K562 (cell line): Measurements from ENCODE around the gene TUBB4B. TPM values are rescaled to one million over a fixed set of nuclear protein-coding genes. Genes with fewer than 3 reads are reported as not detected.

ENCODE experiments used
- BACH1 ChIP-seq: fragments of 200-800 bp; sonication (Bioruptor generic); IDR thresholded peaks from 2 replicates; pipeline ENCODE4 v1.6.1; 2016; ENCODE audit warnings: missing genetic modification characterization, missing compliant biosample characterization
- BHLHE40 ChIP-seq: IDR thresholded peaks from 2 replicates; pipeline ENCODE4 v1.6.1; 2011; ENCODE audit warnings: low read length, improper control_type of control experiment
- BRF1 ChIP-seq: IDR thresholded peaks from 3 replicates; pipeline ENCODE4 v1.6.1; 2011; ENCODE audit warnings: borderline replicate concordance, mild to moderate bottlenecking; ENCODE audit not compliant: insufficient read length; ENCODE audit errors: extremely low read depth
- CBX3 ChIP-seq, 2 experiments: IDR thresholded peaks; 1 replicate in 1 of 2; 2 replicates in 1 of 2; pipeline ENCODE4 v1.6.1; 2012; ENCODE audit warnings: inconsistent platforms in 2 of 2, low read length in 2 of 2, borderline replicate concordance in 1 of 2, control low read depth in 1 of 2
- CXXC5 ChIP-seq: fragments of 250-450 bp; sonication (Bioruptor Pico); IDR thresholded peaks from 2 replicates; pipeline ENCODE4 v1.8.0; 2022; ENCODE audit warnings: inconsistent platforms, mild to moderate bottlenecking, moderate library complexity
- E2F6 ChIP-seq, 2 experiments: IDR thresholded peaks; 2 replicates each; pipeline ENCODE4 v1.6.1; 2011; ENCODE audit warnings: borderline replicate concordance in 1 of 2, control low read depth in 1 of 2, low read depth in 1 of 2, low read length in 1 of 2, mild to moderate bottlenecking in 1 of 2, mixed read lengths in 1 of 2, moderate library complexity in 1 of 2; ENCODE audit not compliant: insufficient read depth in 1 of 2, insufficient read length in 1 of 2, poor library complexity in 1 of 2, severe bottlenecking in 1 of 2; ENCODE audit errors: extremely low read depth in 1 of 2
- GATAD2A ChIP-seq: fragments of 450-650 bp; IDR thresholded peaks from 2 replicates; pipeline ENCODE4 v1.6.1; 2017
- HDAC1 ChIP-seq, 2 experiments: fragments of 450-650 bp; IDR thresholded peaks; 2 replicates each; pipeline ENCODE4 v1.6.1; 2016 to 2017; ENCODE audit warnings: inconsistent platforms in 1 of 2, mild to moderate bottlenecking in 1 of 2, moderate library complexity in 1 of 2
- L3MBTL2 ChIP-seq: fragments of 450-650 bp; IDR thresholded peaks from 2 replicates; pipeline ENCODE4 v1.6.1; 2016; ENCODE audit warnings: mild to moderate bottlenecking, moderate library complexity
- MAFK ChIP-seq: IDR thresholded peaks from 2 replicates; pipeline ENCODE4 v1.6.1; 2011; ENCODE audit warnings: low read length, improper control_type of control experiment
- MAZ ChIP-seq, 2 experiments: fragments of 450-650 bp in 1 of 2; sonication (generic) in 1 of 2; formaldehyde crosslinking; IDR thresholded peaks in 1 of 2; conservative IDR thresholded peaks in 1 of 2; 2 replicates each; pipeline versions ENCODE4 v1.4.0 to v1.5.0; 2020; ENCODE audit warnings: mild to moderate bottlenecking in 1 of 2, missing genetic modification reagents in 1 of 2
- MEIS2 ChIP-seq: fragments of 450-650 bp; IDR thresholded peaks from 2 replicates; pipeline ENCODE4 v1.6.1; 2014; ENCODE audit warnings: mild to moderate bottlenecking; ENCODE audit not compliant: partially characterized antibody
- MYC ChIP-seq, 2 experiments: fragments of 250-450 bp in 1 of 2; sonication (Bioruptor Pico) in 1 of 2; IDR thresholded peaks; 2 replicates each; pipeline versions ENCODE4 v1.5.1 to v1.6.1; 2012 to 2021; ENCODE audit warnings: low read depth in 2 of 2, borderline replicate concordance in 1 of 2, improper control_type of control experiment in 1 of 2, low read length in 1 of 2, mild to moderate bottlenecking in 1 of 2, moderate library complexity in 1 of 2
- NONO ChIP-seq, 2 experiments: fragments of 200-400 bp in 1 of 2; fragments of 450-650 bp in 1 of 2; formaldehyde crosslinking in 1 of 2; IDR thresholded peaks; 2 replicates each; pipeline ENCODE4 v1.6.1; 2017; ENCODE audit warnings: low read depth in 2 of 2, mild to moderate bottlenecking in 2 of 2, moderate library complexity in 2 of 2, low read length in 1 of 2
- PRPF4 ChIP-seq: fragments of 200-400 bp; formaldehyde crosslinking; IDR thresholded peaks from one replicate; pipeline ENCODE4 v1.6.1; 2017; ENCODE audit warnings: low read length, low read depth, mild to moderate bottlenecking; ENCODE audit not compliant: insufficient read depth, poor library complexity, severe bottlenecking
- SIN3A ChIP-seq, 2 experiments: fragments of 150-350 bp in 1 of 2; IDR thresholded peaks; 2 replicates each; pipeline ENCODE4 v1.6.1; 2011 to 2016; ENCODE audit warnings: borderline replicate concordance in 2 of 2, low read depth in 2 of 2, low read length in 2 of 2, mild to moderate bottlenecking in 2 of 2, moderate library complexity in 2 of 2; ENCODE audit not compliant: control insufficient read depth in 1 of 2
- SMARCA4 ChIP-seq: fragments of 450-650 bp; IDR thresholded peaks from 2 replicates; pipeline ENCODE4 v1.6.1; 2016
- SMC3 ChIP-seq: conservative IDR thresholded peaks from 2 replicates; pipeline ENCODE4 v1.6.1; 2011; ENCODE audit warnings: low read depth, low read length, improper control_type of control experiment; ENCODE audit not compliant: insufficient read depth
- SP1 ChIP-seq: sonication (generic); formaldehyde crosslinking; IDR thresholded peaks from 2 replicates; pipeline ENCODE4 v1.8.1; 2022; ENCODE audit warnings: mild to moderate bottlenecking, missing genetic modification reagents
- STAG1 ChIP-seq: sonication (generic); formaldehyde crosslinking; IDR thresholded peaks from 2 replicates; pipeline ENCODE4 v1.5.0; 2020; ENCODE audit warnings: missing genetic modification reagents, borderline replicate concordance
- ZBTB33 ChIP-seq: sonication (generic); formaldehyde crosslinking; IDR thresholded peaks from 2 replicates; pipeline ENCODE4 v1.8.1; 2023; ENCODE audit warnings: mild to moderate bottlenecking, missing genetic modification reagents
- ZFP30 ChIP-seq: fragments of 250-450 bp; sonication (Bioruptor Pico); IDR thresholded peaks from 2 replicates; pipeline ENCODE4 v1.8.0; 2022; ENCODE audit warnings: moderate library complexity, mild to moderate bottlenecking, inconsistent platforms, borderline replicate concordance
- ZNF24 ChIP-seq: fragments of 450-650 bp; IDR thresholded peaks from 2 replicates; pipeline ENCODE4 v1.6.1; 2016
- ZNF589 ChIP-seq: fragments of 200-800 bp; sonication (Bioruptor generic); IDR thresholded peaks from 2 replicates; pipeline ENCODE4 v1.6.1; 2016; ENCODE audit warnings: low read depth, missing genetic modification characterization, missing compliant biosample characterization
- polyA plus RNA-seq, 8 experiments: library from polyadenylated mRNA; depleted of rRNA in 4 of 8; stranded (reverse) in 5 of 8; unstranded in 3 of 8; fragments of >200 nt; fragmentation: Nextera tagmentation in 2 of 8; fragmentation: Illumina TruSeq in 1 of 8; extraction: Ambion mirVana in 2 of 8; extraction: Trizol in 1 of 8; gene quantifications; 2 replicates each; pipeline versions ENCODE4 v1.2.1 to v1.2.3, GENCODE V29; 2011 to 2014; ENCODE audit warnings: inconsistent platforms in 1 of 8, missing spikeins in 1 of 8
- total RNA-seq, 7 experiments: library from RNA; depleted of rRNA in 6 of 7; stranded (reverse); fragments of >200 nt in 6 of 7; fragmentation: Illumina TruSeq in 2 of 7; extraction: Trizol in 2 of 7; gene quantifications; 2 replicates each; pipeline versions ENCODE4 v1.2.1 to v1.2.3, GENCODE V29; 2011 to 2021; ENCODE audit warnings: low replicate concordance in 1 of 7

The TUBB4B gene
- total and polyA plus RNA-seq, 9 of the 15 experiments (the other 6 are each of a cell fraction or from before 2014, with no cell fraction given), result 24.1 to 443 (median 268) TPM

GRCh38 chr9:137286975-137287383, 45.9 kb downstream of the TUBB4B start (continued):
- peak; percentile 69 to 92 for TF ChIP-seq E2F6 (IDR thresholded peaks at IDR 0.05; ENCODE audit: borderline replicate concordance in 1 of 2, extremely low read depth in 1 of 2, insufficient read depth in 1 of 2, insufficient read length in 1 of 2, low read depth in 1 of 2, low read length in 1 of 2, poor library complexity in 1 of 2, severe bottlenecking in 1 of 2)
- TF ChIP-seq L3MBTL2, result peak; percentile 98
- TF ChIP-seq SMARCA4, result no peak
- TF ChIP-seq ZNF24, result 0 out of 2 replicates have a peak, but pooled peaks have one; percentile 21
- peak; percentile 30; the same call in 1 of the 2 replicates for TF ChIP-seq BHLHE40
- no peak for TF ChIP-seq ZNF589 (CRISPR knock-in tag)
- TF ChIP-seq CBX3 (IDR thresholded peaks at IDR 0.05; ENCODE audit: borderline replicate concordance in 1 of 2, low read length in 2 of 2), result peak in 1 of 2 experiments; percentile 60; a peak in 1 of 3 replicates
- peak; percentile 46; the same call in 1 of the 2 replicates for TF ChIP-seq SP1 (CRISPR knock-in tag)
- TF ChIP-seq MAZ (CRISPR knock-in tag; conservative IDR thresholded peaks at IDR 0.05 in 1 of 2, IDR thresholded peaks at IDR 0.05 in 1 of 2), result peak in 1 of 2 experiments; percentile 50; a peak in 2 of 4 replicates
- no peak for TF ChIP-seq GATAD2A
- no peak for TF ChIP-seq PRPF4
- TF ChIP-seq NONO (IDR thresholded peaks at IDR 0.05; ENCODE audit: low read depth in 2 of 2, low read length in 1 of 2), result 0 out of 4 replicates have a peak, but pooled peaks of 1 of the 2 experiments have one; percentile 59
- no peak for TF ChIP-seq CXXC5 (CRISPR knock-in tag)
- TF ChIP-seq HDAC1 (IDR thresholded peaks at IDR 0.05), result peak in 1 of 2 experiments; percentile 53; a peak in 1 of 4 replicates
- TF ChIP-seq STAG1 (CRISPR knock-in tag), result peak; percentile 43; the same call in 1 of the 2 replicates
- peak; percentile 48 for TF ChIP-seq MEIS2
- no peak for TF ChIP-seq ZFP30 (CRISPR knock-in tag)
- peak; percentile 23; the same call in 1 of the 2 replicates for TF ChIP-seq MAFK
- TF ChIP-seq MYC (IDR thresholded peaks at IDR 0.05; ENCODE audit: low read depth, low read length), result peak; percentile 93
- no peak for TF ChIP-seq MYC (CRISPR knock-in tag; IDR thresholded peaks at IDR 0.05; ENCODE audit: borderline replicate concordance, low read depth)
- TF ChIP-seq SIN3A (IDR thresholded peaks at IDR 0.05; ENCODE audit: borderline replicate concordance in 2 of 2, control insufficient read depth in 1 of 2, low read depth in 2 of 2, low read length in 2 of 2), result peak in 1 of 2 experiments; percentile 78; a peak in 1 of 4 replicates
- no peak for TF ChIP-seq BACH1 (tag)
- peak; percentile 78 for TF ChIP-seq SMC3
- TF ChIP-seq BRF1, result no peak
- TF ChIP-seq ZBTB33 (CRISPR knock-in tag), result peak; percentile 82; the same call in 1 of the 2 replicates
